Measurements from ENCODE around the gene HSPD1.
A peak's percentile ranks its signal among the peaks of the same experiment; 100 is the strongest.
"Not testable (repeated sequence)": the region's sequence is repeated elsewhere in the genome, so short reads cannot be mapped to it uniquely, and the experiment has no call there.

HSPD1 gene

GRCh38 chr2:197486175-197486574 lies 13.5 kb downstream of the HSPD1 start:
- Histone ChIP-seq H3K4me1 (ENCODE audit: control insufficient read depth, insufficient read depth, low read length) (no peaks in the 10 kb centered on the region), H3K9ac (ENCODE audit: low read length) (no peak overlapping the region), H3K4me3 (ENCODE audit: low read length) (no peak overlapping the region), H3K27me3 (ENCODE audit: control insufficient read depth, insufficient read depth, low read length) (no peaks in the 10 kb centered on the region), H3K36me3 (ENCODE audit: control insufficient read depth, insufficient read depth, low read length) (peaks cover 18% of the 10 kb centered on the region), H3K27ac (ENCODE audit: low read depth, low read length) (no peak overlapping the region)

- not testable (repeated sequence) for H3K4me1 ChIP-seq (ENCODE audit: control insufficient read depth, insufficient read depth, low read length); H3K27me3 ChIP-seq (ENCODE audit: control insufficient read depth, insufficient read depth, low read length); H3K27ac ChIP-seq (ENCODE audit: low read depth, low read length); H3K4me3 ChIP-seq (ENCODE audit: low read length); H3K9ac ChIP-seq (ENCODE audit: low read length); H3K36me3 ChIP-seq (ENCODE audit: control insufficient read depth, insufficient read depth, low read length)
Measured at GRCh38 chr2:197484248-197484647, 15.4 kb downstream of the HSPD1 start.

- Histone ChIP-seq H3K4me3 (ENCODE audit: low read length) (no peak overlapping the region), H3K36me3 (ENCODE audit: control insufficient read depth, insufficient read depth, low read length) (peaks cover 12% of the 10 kb centered on the region), H3K27me3 (ENCODE audit: control insufficient read depth, insufficient read depth, low read length) (no peaks in the 10 kb centered on the region), H3K27ac (ENCODE audit: low read depth, low read length) (no peak overlapping the region), H3K9ac (ENCODE audit: low read length) (no peak overlapping the region), H3K4me1 (ENCODE audit: control insufficient read depth, insufficient read depth, low read length) (no peaks in the 10 kb centered on the region)
Measured at GRCh38 chr2:197480165-197481036, 19.2 kb downstream of the HSPD1 start.

- no peaks in the 10 kb centered on the region for H3K27me3 ChIP-seq (ENCODE audit: control insufficient read depth, insufficient read depth, low read length)
- no peak overlapping the region for H3K27ac ChIP-seq (ENCODE audit: low read depth, low read length)
- H3K36me3 ChIP-seq (ENCODE audit: control insufficient read depth, insufficient read depth, low read length), result peaks cover 17% of the 10 kb centered on the region
- no peak overlapping the region for H3K4me3 ChIP-seq (ENCODE audit: low read length)
- H3K4me1 ChIP-seq (ENCODE audit: control insufficient read depth, insufficient read depth, low read length), result no peaks in the 10 kb centered on the region
- H3K9ac ChIP-seq (ENCODE audit: low read length), result no peak overlapping the region
Measured at GRCh38 chr2:197477797-197478196, 21.8 kb downstream of the HSPD1 start.

GRCh38 chr2:197472166-197472565 lies 27.5 kb downstream of the HSPD1 start:
- no peak overlapping the region for H3K4me3 ChIP-seq (ENCODE audit: low read length)
- no peaks in the 10 kb centered on the region for H3K27me3 ChIP-seq (ENCODE audit: control insufficient read depth, insufficient read depth, low read length)
- H3K27ac ChIP-seq (ENCODE audit: low read depth, low read length), result no peak overlapping the region
- H3K4me1 ChIP-seq (ENCODE audit: control insufficient read depth, insufficient read depth, low read length), result no peaks in the 10 kb centered on the region
- peaks cover 12% of the 10 kb centered on the region for H3K36me3 ChIP-seq (ENCODE audit: control insufficient read depth, insufficient read depth, low read length)
- no peak overlapping the region for H3K9ac ChIP-seq (ENCODE audit: low read length)

GRCh38 chr2:197464175-197464574 lies 35.5 kb downstream of the HSPD1 start:
- no peak overlapping the region for H3K9ac ChIP-seq (ENCODE audit: low read length)
- H3K4me3 ChIP-seq (ENCODE audit: low read length), result no peak overlapping the region
- peaks cover 9% of the 10 kb centered on the region for H3K36me3 ChIP-seq (ENCODE audit: control insufficient read depth, insufficient read depth, low read length)

GRCh38 chr2:197461057-197461456 lies 38.6 kb downstream of the HSPD1 start:
- Histone ChIP-seq H3K4me1 (ENCODE audit: control insufficient read depth, insufficient read depth, low read length) (no peaks in the 10 kb centered on the region), H3K4me3 (ENCODE audit: low read length) (no peak overlapping the region), H3K27ac (ENCODE audit: low read depth, low read length) (no peak overlapping the region), H3K9ac (ENCODE audit: low read length) (no peak overlapping the region), H3K36me3 (ENCODE audit: control insufficient read depth, insufficient read depth, low read length) (peaks cover 9% of the 10 kb centered on the region), H3K27me3 (ENCODE audit: control insufficient read depth, insufficient read depth, low read length) (no peaks in the 10 kb centered on the region)

More at GRCh38 chr2:197464175-197464574, 35.5 kb downstream of the HSPD1 start:
- Histone ChIP-seq H3K27ac (ENCODE audit: low read depth, low read length) (no peak overlapping the region), H3K4me1 (ENCODE audit: control insufficient read depth, insufficient read depth, low read length) (no peaks in the 10 kb centered on the region), H3K27me3 (ENCODE audit: control insufficient read depth, insufficient read depth, low read length) (no peaks in the 10 kb centered on the region)

- Histone ChIP-seq H3K9ac (ENCODE audit: low read length) (no peak overlapping the region), H3K27me3 (ENCODE audit: control insufficient read depth, insufficient read depth, low read length) (no peaks in the 10 kb centered on the region), H3K4me3 (ENCODE audit: low read length) (no peak overlapping the region), H3K27ac (ENCODE audit: low read depth, low read length) (no peak overlapping the region), H3K36me3 (ENCODE audit: control insufficient read depth, insufficient read depth, low read length) (peaks cover 7% of the 10 kb centered on the region), H3K4me1 (ENCODE audit: control insufficient read depth, insufficient read depth, low read length) (no peaks in the 10 kb centered on the region)
Measured at GRCh38 chr2:197460649-197461048, 39.0 kb downstream of the HSPD1 start.

GRCh38 chr2:197455428-197455827 lies 44.2 kb downstream of the HSPD1 start:
- Histone ChIP-seq H3K27me3 (ENCODE audit: control insufficient read depth, insufficient read depth, low read length) (no peaks in the 10 kb centered on the region), H3K36me3 (ENCODE audit: control insufficient read depth, insufficient read depth, low read length) (peaks cover 3% of the 10 kb centered on the region), H3K9ac (ENCODE audit: low read length) (no peak overlapping the region), H3K4me1 (ENCODE audit: control insufficient read depth, insufficient read depth, low read length) (peaks cover 7% of the 10 kb centered on the region), H3K4me3 (ENCODE audit: low read length) (no peak overlapping the region), H3K27ac (ENCODE audit: low read depth, low read length) (no peak overlapping the region)

- Histone ChIP-seq H3K4me1 (ENCODE audit: control insufficient read depth, insufficient read depth, low read length) (peaks cover 7% of the 10 kb centered on the region), H3K27ac (ENCODE audit: low read depth, low read length) (no peak overlapping the region), H3K27me3 (ENCODE audit: control insufficient read depth, insufficient read depth, low read length) (no peaks in the 10 kb centered on the region), H3K9ac (ENCODE audit: low read length) (no peak overlapping the region), H3K36me3 (ENCODE audit: control insufficient read depth, insufficient read depth, low read length) (peaks cover under 1% of the 10 kb centered on the region), H3K4me3 (ENCODE audit: low read length) (peak overlapping the region; percentile 66)
Measured at GRCh38 chr2:197454923-197455322, 44.7 kb downstream of the HSPD1 start.

- Histone ChIP-seq H3K4me1 (ENCODE audit: control insufficient read depth, insufficient read depth, low read length) (peaks cover 7% of the 10 kb centered on the region), H3K4me3 (ENCODE audit: low read length) (peak overlapping the region; percentile 66), H3K9ac (ENCODE audit: low read length) (peak overlapping the region; percentile 67), H3K36me3 (ENCODE audit: control insufficient read depth, insufficient read depth, low read length) (no peaks in the 10 kb centered on the region), H3K27ac (ENCODE audit: low read depth, low read length) (peak overlapping the region; percentile 91), H3K27me3 (ENCODE audit: control insufficient read depth, insufficient read depth, low read length) (no peaks in the 10 kb centered on the region)
Measured at GRCh38 chr2:197453914-197454398, 45.7 kb downstream of the HSPD1 start.

GRCh38 chr2:197453123-197453913 lies 46.3 kb downstream of the HSPD1 start, which contains the start of gene COQ10B:
TSS of gene COQ10B (plus strand) at chr2:197453552. CDS start at chr2:197453561, 9 bp downstream.
- Histone ChIP-seq H3K27ac (ENCODE audit: low read depth, low read length) (peak within 1 kb of the TSS; percentile 92), H3K4me3 (ENCODE audit: low read length) (peak within 1 kb of the TSS; percentile 77), H3K36me3 (ENCODE audit: control insufficient read depth, insufficient read depth, low read length) (no peaks in the 10 kb centered on the region), H3K27me3 (ENCODE audit: control insufficient read depth, insufficient read depth, low read length) (no peaks in the 10 kb centered on the region), H3K4me1 (ENCODE audit: control insufficient read depth, insufficient read depth, low read length) (peaks cover 7% of the 10 kb centered on the region), H3K9ac (ENCODE audit: low read length) (peak within 1 kb of the TSS; percentile 89)
